ELR (cell line): ENCODE results near the gene DRAM1.
"Not testable (repeated sequence)": the region's sequence is repeated elsewhere in the genome, so short reads cannot be mapped to it uniquely, and the experiment has no call there.

Experiments used
- DNase-seq: peaks from one replicate; pipeline ENCODE4 v3.0.0-alpha.2; 2015; ENCODE audit warnings: low read depth

The DRAM1 gene

GRCh38 chr12:101876861-101877805 lies at the start of gene DRAM1:
Gene DRAM1 (plus strand): TSS chr12:101877580. CDS start chr12:101877790, 210 bp downstream.
- DNase-seq: peak; percentile 93

GRCh38 chr12:101828463-101829196 lies 48.8 kb upstream of the DRAM1 start:
- no peak for DNase-seq

GRCh38 chr12:101829639-101830366 lies 47.6 kb upstream of the DRAM1 start:
- DNase-seq: peak; percentile 14

GRCh38 chr12:101830367-101831325 lies 46.7 kb upstream of the DRAM1 start, which contains the start of gene GNPTAB:
Gene GNPTAB (minus strand): TSS chr12:101830959. CDS start chr12:101830675, 284 bp downstream.
- DNase-seq: peak; percentile 94

- peak; percentile 35 for DNase-seq
Observed at GRCh38 chr12:101832030-101832429, 45.4 kb upstream of the DRAM1 start.

GRCh38 chr12:101838628-101839323 lies 38.6 kb upstream of the DRAM1 start:
- DNase-seq: no peak

- peak; percentile 76 for DNase-seq
Observed at GRCh38 chr12:101839324-101840283, 37.8 kb upstream of the DRAM1 start.

GRCh38 chr12:101841069-101841468 lies 36.3 kb upstream of the DRAM1 start:
- no peak for DNase-seq

- DNase-seq: no peak
Observed at GRCh38 chr12:101845137-101845711, 32.2 kb upstream of the DRAM1 start.

GRCh38 chr12:101847325-101847724 lies 30.1 kb upstream of the DRAM1 start:
- no peak for DNase-seq

GRCh38 chr12:101850199-101850598 lies 27.2 kb upstream of the DRAM1 start:
- no peak for DNase-seq

- DNase-seq: no peak
Observed at GRCh38 chr12:101852998-101853397, 24.4 kb upstream of the DRAM1 start.

GRCh38 chr12:101854747-101855146 lies 22.6 kb upstream of the DRAM1 start:
- DNase-seq: no peak

GRCh38 chr12:101855364-101855884 lies 22.0 kb upstream of the DRAM1 start:
- DNase-seq: no peak

GRCh38 chr12:101855976-101856375 lies 21.4 kb upstream of the DRAM1 start:
- no peak for DNase-seq

GRCh38 chr12:101856614-101857013 lies 20.8 kb upstream of the DRAM1 start:
- not testable (repeated sequence) for DNase-seq

- DNase-seq: peak; percentile 90
Observed at GRCh38 chr12:101857043-101857558, 20.3 kb upstream of the DRAM1 start.

GRCh38 chr12:101858361-101858760 lies 19.0 kb upstream of the DRAM1 start:
- no peak for DNase-seq
